Common myeloid progenitor, CD34-positive (primary cell): ENCODE data around the gene KLHL22.

Experiments used
- CTCF ChIA-PET: fragments of 350-600 bp; sonication (Branson Sonifier 250); formaldehyde crosslinking; loops from one replicate; lab custom pipeline; 2021; ENCODE audit warnings: antibody characterized with exemption; lab: Charles Lee
- POLR2A ChIA-PET: fragments of 350-600 bp; sonication (Branson Sonifier 250); formaldehyde crosslinking; loops from one replicate; lab custom pipeline; 2021; ENCODE audit warnings: antibody characterized with exemption; lab: Charles Lee
- DNase-seq, 3 donors: peaks; one replicate each; pipeline versions ENCODE4 v3.0.0 to v3.0.0-alpha.2; 2013
- H3K27ac ChIP-seq, 2 experiments: 1 replicate in 1 of 2; 2 replicates in 1 of 2; pipeline ENCODE4 v1.7.0; 2013; ENCODE audit warnings: inconsistent platforms in 2 of 2, low read length in 2 of 2, mild to moderate bottlenecking in 2 of 2, low read depth in 1 of 2, moderate library complexity in 1 of 2; ENCODE audit not compliant: severe bottlenecking in 2 of 2, insufficient read depth in 1 of 2, poor library complexity in 1 of 2
- H3K27me3 ChIP-seq, 5 experiments: replicated peaks in 2 of 5; 1 replicate in 3 of 5; 2 replicates in 2 of 5; pipeline versions ENCODE4 v1.6.1 to v1.7.0; 2013; ENCODE audit warnings: low read length in 4 of 5, mild to moderate bottlenecking in 2 of 5, moderate library complexity in 2 of 5, inconsistent platforms in 1 of 5; ENCODE audit not compliant: insufficient read depth in 5 of 5, control insufficient read depth in 4 of 5
- H3K36me3 ChIP-seq, 4 experiments: 1 replicate in 2 of 4; 2 replicates in 2 of 4; pipeline versions ENCODE4 v1.6.1 to v1.7.0; 2013; ENCODE audit warnings: low read length in 3 of 4, control low read depth in 1 of 4, mild to moderate bottlenecking in 1 of 4; ENCODE audit not compliant: control insufficient read depth in 4 of 4, insufficient read depth in 4 of 4
- H3K4me1 ChIP-seq, 4 experiments: 1 replicate in 3 of 4; 2 replicates in 1 of 4; pipeline versions ENCODE4 v1.6.1 to v1.7.1; 2013; ENCODE audit warnings: low read length in 3 of 4, mild to moderate bottlenecking in 3 of 4, control low read depth in 1 of 4, inconsistent platforms in 1 of 4, moderate library complexity in 1 of 4; ENCODE audit not compliant: control insufficient read depth in 4 of 4, insufficient read depth in 4 of 4; ENCODE audit errors: control extremely low read depth in 1 of 4
- H3K4me3 ChIP-seq, 7 experiments: 1 replicate in 4 of 7; 2 replicates in 3 of 7; pipeline versions ENCODE4 v1.5.1 to v1.7.0; 2013; ENCODE audit warnings: mild to moderate bottlenecking in 7 of 7, low read length in 6 of 7, moderate library complexity in 6 of 7, inconsistent platforms in 2 of 7, low read depth in 2 of 7, control low read depth in 1 of 7; ENCODE audit not compliant: insufficient read depth in 4 of 7, control insufficient read depth in 1 of 7; ENCODE audit errors: extremely low read depth in 1 of 7
- H3K9me3 ChIP-seq, 5 experiments: 1 replicate in 4 of 5; 2 replicates in 1 of 5; pipeline versions ENCODE4 v1.6.1 to v1.7.1; 2013; ENCODE audit warnings: low read length in 4 of 5, mild to moderate bottlenecking in 2 of 5, inconsistent platforms in 1 of 5, low read depth in 1 of 5, moderate library complexity in 1 of 5; ENCODE audit not compliant: control insufficient read depth in 4 of 5, insufficient read depth in 2 of 5; ENCODE audit errors: control extremely low read depth in 1 of 5
- WGBS: methylation state at CpG from one replicate; pipeline ENCODE4 v1.1.5; 2013; ENCODE audit not compliant: insufficient coverage; 5-methylcytosine and 5-hydroxymethylcytosine counted together

The KLHL22 gene

DNA sequence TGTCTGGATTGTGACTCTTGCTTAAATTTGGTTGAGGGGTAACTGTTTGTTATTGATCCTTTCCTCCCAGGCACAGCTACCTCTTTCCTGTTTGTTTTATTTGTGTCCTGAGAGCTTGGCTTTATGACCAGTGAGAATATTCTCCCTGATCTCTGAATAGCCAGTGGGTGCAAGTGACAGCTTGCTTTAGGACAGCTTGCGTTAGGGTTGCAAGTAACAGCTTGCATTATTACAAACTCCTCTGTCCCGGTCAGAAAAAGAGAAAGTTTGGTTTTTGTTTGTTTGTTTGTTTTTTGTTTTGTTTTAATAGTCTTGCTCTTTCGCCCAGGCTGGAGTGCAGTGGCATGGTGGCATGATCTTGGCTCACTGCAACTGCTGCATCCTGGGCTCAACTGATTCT lies 3.3 kb upstream of the KLHL22 start:
- no peak for DNase-seq
- ChIA-PET POLR2A (no interaction called here), CTCF (interaction anchor here (1.1 kb wide), 1 partner anchor 81 kb away, joined by 3 read pairs; no protein-coding TSS in a partner anchor)
- H3K4me3 ChIP-seq, result no peak overlapping the region
- no peaks in the 10 kb centered on the region for H3K27me3 ChIP-seq
- WGBS, result no CpG with 5 or more reads among the region's 3 CpGs
- no peak overlapping the region for H3K27ac ChIP-seq
- peaks cover 0 to 22% (median 17%) of the 10 kb centered on the region in 4 experiments for H3K4me1 ChIP-seq
- peaks cover 0 to 5% (median 0%) of the 10 kb centered on the region in 4 experiments for H3K36me3 ChIP-seq
- H3K9me3 ChIP-seq, result no peaks in the 10 kb centered on the region

DNA sequence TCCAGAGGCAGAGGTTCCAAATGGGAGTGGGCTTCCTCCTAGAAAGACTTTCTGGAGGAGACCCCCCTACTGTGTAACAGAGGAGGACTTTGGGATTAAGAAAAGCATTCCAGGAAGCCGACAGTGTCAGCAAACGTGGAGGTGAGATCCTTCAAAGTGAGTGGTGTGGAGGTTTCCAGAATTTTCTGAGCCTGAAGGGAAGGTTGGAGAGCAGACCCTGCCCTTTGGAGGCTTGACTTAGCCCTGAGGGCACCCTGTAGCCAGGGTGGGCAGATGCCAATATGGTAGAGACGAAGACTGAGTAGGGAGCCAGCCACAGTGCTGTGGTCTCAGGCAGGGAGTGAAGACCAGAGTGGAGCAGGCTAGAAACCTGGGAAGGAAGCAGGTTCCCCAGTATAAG lies 1.8 kb upstream of the KLHL22 start:
- H3K9me3 ChIP-seq, result no peaks in the 10 kb centered on the region
- no peak overlapping the region for H3K4me3 ChIP-seq
- H3K4me1 ChIP-seq, result peaks cover 0 to 22% (median 17%) of the 10 kb centered on the region in 4 experiments
- 100% methylated on average over 2 of the region's 3 CpGs for WGBS
- no peak overlapping the region for H3K27ac ChIP-seq
- ChIA-PET CTCF (interaction anchor here (1.0 to 1.3 kb wide), 2 partner anchors 41 to 69 kb away, joined by 3 to 4 read pairs; no protein-coding TSS in a partner anchor), POLR2A (no interaction called here)
- peaks cover 0 to 5% (median 0%) of the 10 kb centered on the region in 4 experiments for H3K36me3 ChIP-seq
- DNase-seq, result no peak
- H3K27me3 ChIP-seq, result no peaks in the 10 kb centered on the region

DNA sequence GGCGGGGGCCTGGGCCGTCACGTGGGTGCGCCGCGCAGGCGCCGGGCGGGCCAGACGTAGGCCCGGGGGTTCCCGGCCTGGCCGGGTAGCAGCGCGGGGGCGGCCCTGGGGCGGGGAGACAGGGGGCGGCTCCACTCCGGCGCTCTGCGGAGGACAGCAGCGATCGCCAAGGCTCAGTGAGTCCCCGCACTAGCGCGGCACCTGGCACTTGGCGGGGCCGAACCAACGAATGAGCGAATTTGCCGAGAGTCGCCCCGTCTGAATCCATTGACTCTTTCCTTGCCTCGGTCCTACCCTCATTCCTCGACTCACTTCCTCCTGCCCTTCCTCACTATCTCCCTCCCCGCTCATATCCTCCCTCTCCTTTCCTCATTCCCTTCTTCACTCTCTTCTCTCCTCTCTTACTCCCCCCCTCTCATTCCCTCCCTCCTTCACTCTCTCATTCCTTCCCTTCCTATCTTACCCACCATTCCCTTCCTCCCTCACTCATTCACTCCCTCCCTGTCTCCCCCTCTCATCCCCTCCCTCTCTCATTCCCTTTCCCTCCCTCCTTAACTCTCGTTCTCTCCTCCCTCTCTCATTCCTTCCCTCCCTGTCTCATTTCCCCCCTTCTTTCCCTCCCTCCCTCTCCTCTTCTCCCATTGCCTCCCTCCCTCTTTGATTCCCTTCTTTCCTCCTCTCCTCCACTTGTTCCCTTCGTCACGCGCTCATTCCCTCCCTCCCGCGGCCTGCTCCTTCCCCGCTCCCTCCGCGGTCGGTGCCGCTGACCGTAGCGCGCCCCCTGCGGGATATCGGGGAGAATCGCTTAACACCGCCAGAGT lies 476 bp upstream of the KLHL22 start:
- under 1% methylated on average over 52 of the region's 54 CpGs for WGBS
- ChIA-PET CTCF (interaction anchor here (1.3 to 2.5 kb wide), 2 partner anchors 70 to 78 kb away, joined by 3 to 14 read pairs; no protein-coding TSS in a partner anchor), POLR2A (no interaction called here)
- H3K27ac ChIP-seq, result peak overlapping the region; percentile 59 to 92
- peaks cover 0 to 22% (median 17%) of the 10 kb centered on the region in 4 experiments for H3K4me1 ChIP-seq
- peak; percentile 88 to 94 (median 93) for DNase-seq
- H3K27me3 ChIP-seq, result no peaks in the 10 kb centered on the region
- peak overlapping the region; percentile 21 to 90 (median 75) for H3K4me3 ChIP-seq
- H3K9me3 ChIP-seq, result no peaks in the 10 kb centered on the region
- peaks cover 0 to 4% (median under 1%) of the 10 kb centered on the region in 4 experiments for H3K36me3 ChIP-seq

DNA sequence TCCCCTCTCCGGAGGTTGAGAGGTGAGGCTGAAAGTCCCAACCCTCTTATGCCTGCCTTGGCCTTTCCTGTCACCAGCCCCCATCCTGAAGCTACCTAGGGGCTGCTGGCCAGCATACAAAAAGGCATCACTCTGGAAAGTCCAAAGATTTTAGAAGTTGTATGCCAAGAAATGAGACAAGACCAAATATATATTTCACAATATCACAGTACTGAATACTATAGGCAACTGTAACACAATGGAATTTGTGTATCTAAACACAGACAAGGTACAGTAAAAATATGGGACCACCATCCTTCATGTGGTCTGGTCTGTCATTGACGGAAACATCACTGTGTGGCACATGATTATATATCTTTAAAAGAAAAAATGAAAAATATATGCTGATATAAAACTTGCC lies 4.2 kb downstream of the KLHL22 start:
- H3K27ac ChIP-seq, result no peak overlapping the region
- 100% methylated on average over 1 of the region's 2 CpGs for WGBS
- CTCF ChIA-PET, result no interaction called here
- H3K27me3 ChIP-seq, result no peaks in the 10 kb centered on the region
- H3K4me1 ChIP-seq, result peaks cover 0 to 18% (median 12%) of the 10 kb centered on the region in 4 experiments
- POLR2A ChIA-PET, result no interaction called here
- no peak overlapping the region for H3K4me3 ChIP-seq
- H3K36me3 ChIP-seq, result peaks cover 0 to 15% (median 7%) of the 10 kb centered on the region in 4 experiments
- no peaks in the 10 kb centered on the region for H3K9me3 ChIP-seq
- no peak for DNase-seq

DNA sequence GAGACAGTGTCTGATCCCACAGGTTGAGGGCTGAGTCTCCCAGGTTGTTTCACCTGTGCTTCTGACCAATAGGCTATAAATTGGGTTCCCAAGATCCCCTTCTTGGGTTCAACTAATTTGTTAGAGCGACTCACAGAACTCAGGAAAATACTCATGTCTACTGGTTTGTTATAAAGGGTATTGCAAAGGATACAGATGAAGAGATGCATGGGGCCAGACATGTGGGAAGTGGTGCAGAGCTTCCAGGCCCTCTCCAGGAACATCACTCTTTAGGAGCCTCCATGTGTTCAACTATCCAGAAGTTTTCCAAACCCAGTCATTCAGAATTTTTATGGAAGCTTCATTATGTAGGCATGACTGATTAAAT lies 4.7 kb downstream of the KLHL22 start:
- Histone ChIP-seq H3K4me1 (peaks cover 0 to 13% (median 8%) of the 10 kb centered on the region in 4 experiments), H3K9me3 (no peaks in the 10 kb centered on the region), H3K27me3 (no peaks in the 10 kb centered on the region), H3K36me3 (peaks cover 0 to 15% (median 7%) of the 10 kb centered on the region in 4 experiments), H3K4me3 (no peak overlapping the region), H3K27ac (no peak overlapping the region)
- no peak for DNase-seq
- ChIA-PET CTCF (no interaction called here), POLR2A (no interaction called here)
- no CpG with 5 or more reads among the region's 1 CpG for WGBS

DNA sequence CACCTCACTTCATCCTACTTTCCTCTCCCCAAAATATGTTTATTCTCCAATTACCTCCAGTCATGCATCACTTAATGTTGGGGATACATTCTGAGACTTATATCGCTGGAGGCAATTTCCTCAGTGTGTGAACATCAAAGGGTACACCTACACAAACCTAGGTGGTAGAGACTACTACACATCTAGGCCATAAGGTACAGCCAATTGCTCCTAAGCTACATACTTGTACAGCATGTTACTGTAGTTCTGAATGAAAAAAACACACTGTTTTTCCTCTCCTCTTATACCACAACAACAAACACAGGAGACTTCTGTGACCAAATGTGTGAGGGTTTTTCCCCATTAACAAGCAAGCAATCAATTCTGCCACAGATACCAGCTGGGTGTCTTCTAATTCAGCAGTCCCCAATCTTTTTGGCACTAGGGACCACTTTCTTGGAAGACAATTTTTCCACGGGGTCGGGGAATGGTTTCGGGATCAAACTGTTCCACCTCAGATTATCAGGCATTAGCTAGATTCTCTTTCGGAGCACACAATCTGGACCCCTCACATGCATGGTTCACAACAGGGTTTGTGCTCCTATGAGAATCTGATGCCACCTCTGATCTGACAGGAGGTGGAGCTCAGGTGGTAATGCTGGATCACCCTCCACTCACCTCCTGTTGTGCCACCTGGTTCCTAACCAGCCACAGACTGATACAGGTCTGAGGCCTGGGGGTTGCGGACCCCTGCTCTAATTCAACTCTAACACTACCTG lies 5.2 kb downstream of the KLHL22 start:
- Histone ChIP-seq H3K27me3 (no peaks in the 10 kb centered on the region), H3K9me3 (no peaks in the 10 kb centered on the region), H3K4me1 (peaks cover 0 to 13% (median 8%) of the 10 kb centered on the region in 4 experiments), H3K27ac (no peak overlapping the region), H3K36me3 (peaks cover 0 to 15% (median 7%) of the 10 kb centered on the region in 4 experiments), H3K4me3 (no peak overlapping the region)
- WGBS, result 98% methylated on average over 5 of the region's 6 CpGs
- POLR2A ChIA-PET, result no interaction called here
- no peak for DNase-seq
- CTCF ChIA-PET, result interaction anchor here (1.3 to 1.7 kb wide), 3 partner anchors 25 to 71 kb away, joined by 3 to 5 read pairs (median 4); no protein-coding TSS in a partner anchor
